Effector CD4-positive, alpha-beta T cell (primary cell): ENCODE measurements around the gene WEE1.
"Not testable (repeated sequence)": the region's sequence is repeated elsewhere in the genome, so short reads cannot be mapped to it uniquely, and the experiment has no call there.

Source experiments
- DNase-seq: peaks from one replicate; pipeline ENCODE4 v3.0.0-alpha.2; 2020

Gene WEE1

DNA sequence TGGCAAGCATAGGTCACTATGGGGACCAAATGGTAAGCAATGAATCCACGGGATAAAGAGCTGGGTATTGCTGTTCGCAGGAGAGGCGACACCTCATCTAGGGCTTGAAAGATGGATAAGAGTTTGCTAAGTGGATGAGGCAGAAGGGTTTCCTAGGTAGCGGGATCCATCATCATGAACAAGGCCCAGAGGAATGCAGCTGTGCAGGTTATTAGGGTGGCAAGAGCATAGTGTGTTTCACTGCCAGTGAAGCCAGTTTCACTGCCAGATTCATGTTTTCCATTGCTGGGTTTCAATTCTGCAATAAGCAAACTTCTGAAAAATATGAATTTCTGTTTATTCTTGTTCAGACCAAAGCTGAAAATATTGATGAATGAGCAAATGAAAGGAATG is 27.2 kb downstream of the WEE1 start:
- no peak for DNase-seq

DNA sequence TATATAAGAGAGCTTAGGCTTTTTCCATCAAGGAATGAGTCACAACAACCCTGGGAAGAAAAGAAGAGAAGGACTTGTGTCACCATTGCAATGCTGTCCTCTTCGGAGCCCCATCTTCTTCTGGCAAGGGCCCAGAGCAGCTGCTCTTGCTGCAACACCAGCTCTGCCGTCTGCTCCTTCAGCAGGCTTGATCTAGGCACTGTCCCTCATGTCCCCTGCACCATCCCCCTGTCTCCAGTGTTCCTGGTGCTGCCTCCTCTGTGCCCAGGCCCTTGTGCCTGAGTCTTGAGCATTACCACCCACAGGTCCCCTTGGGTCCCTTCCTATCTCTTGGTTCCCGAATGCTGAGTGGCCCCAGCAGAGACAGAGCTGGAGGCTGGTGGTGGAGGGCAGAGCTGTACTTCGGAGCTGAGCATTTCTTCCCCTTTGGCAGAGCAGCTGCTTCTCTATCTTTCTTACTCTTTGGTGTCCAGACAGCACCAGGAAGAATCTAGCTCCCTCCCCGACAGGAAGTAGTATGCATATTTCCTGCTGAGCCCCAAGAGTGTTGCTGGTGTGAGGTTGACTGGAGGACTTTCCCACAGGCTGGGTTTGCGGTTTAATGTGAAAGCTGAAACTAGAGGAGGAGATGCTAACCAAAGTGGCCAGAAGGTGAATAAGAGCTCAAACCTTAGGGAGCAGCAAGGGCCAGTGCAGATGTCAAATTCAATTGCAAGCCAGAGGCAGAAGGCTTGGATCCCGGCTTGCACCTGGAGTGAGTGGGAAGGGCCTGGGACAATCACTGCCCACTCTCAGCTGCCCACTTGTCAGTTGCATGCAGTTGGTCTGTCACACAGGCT is 27.8 kb downstream of the WEE1 start:
- peak; percentile 27 for DNase-seq

DNA sequence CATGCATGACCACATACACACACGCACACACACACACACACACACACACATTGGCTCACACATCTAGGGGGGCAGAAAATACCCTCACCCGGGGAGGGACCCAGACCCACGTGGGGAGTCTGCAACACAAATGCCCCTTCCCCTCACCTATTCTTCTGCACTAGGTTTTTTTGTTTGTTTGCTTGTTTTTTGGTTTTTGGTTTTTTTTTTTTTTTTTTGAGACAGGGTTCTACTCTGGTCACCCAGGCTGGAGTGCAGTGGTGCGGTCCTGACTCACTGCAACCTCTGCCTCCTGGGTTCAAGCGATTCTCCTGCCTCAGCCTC is 28.4 kb downstream of the WEE1 start:
- DNase-seq, result no peak

DNA sequence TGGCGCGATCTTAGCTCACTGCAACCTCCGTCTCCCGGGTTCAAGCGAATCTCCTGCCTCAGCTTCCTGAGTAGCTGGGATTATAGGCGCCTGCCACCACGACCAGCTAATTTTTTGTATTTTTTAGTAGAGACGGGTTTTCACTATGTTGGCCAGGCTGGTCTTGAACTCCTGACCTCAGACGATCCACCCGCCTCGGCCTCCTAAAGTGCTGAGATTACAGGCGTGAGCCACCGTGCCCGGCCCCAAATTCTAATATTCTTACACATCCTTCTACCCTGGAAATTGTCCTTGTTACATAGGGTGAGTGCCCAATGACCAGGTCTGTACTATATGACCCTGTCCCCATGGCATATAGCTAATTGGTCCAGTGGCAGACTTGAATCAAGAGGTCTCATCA is 29.7 kb downstream of the WEE1 start:
- not testable (repeated sequence) for DNase-seq

DNA sequence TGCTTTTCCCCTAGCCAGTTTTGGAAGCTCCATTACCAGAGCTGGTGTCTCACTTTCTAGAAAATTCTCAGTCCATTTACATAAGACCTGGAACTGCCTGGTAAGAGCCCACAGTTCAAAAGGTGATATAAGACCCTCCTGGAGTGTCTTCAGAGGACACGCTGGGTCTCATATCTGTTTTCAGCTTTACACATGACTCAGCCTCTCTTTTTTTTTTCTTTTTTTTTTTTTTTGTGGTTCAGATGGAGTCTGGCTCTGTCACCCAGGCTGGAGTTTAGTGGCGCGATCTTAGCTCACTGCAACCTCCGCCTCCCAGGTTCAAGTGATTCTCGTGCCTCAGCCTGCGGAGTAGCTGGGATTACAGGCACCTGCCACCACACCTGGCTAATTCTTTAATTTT is 30.7 kb downstream of the WEE1 start:
- DNase-seq, result no peak

DNA sequence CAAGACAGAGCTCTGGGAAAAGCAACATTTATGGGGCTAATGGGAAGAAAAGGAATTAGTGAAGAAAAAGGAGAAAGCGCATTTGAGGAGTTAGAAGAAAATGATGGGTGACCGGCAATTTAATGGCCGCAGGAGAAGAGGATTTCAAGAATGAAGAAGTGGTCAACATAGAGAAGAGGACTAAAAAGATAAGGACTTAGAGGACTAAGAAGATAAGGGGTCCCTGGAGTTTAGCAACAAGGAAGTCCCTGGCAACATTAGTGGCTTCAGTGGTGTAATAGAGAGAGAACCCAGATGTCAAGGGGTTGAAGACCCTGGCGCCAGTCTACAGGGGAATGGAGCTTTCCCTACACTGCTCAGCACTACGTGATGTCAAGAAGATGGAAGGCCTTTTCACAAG is 32.3 kb downstream of the WEE1 start:
- DNase-seq, result no peak

DNA sequence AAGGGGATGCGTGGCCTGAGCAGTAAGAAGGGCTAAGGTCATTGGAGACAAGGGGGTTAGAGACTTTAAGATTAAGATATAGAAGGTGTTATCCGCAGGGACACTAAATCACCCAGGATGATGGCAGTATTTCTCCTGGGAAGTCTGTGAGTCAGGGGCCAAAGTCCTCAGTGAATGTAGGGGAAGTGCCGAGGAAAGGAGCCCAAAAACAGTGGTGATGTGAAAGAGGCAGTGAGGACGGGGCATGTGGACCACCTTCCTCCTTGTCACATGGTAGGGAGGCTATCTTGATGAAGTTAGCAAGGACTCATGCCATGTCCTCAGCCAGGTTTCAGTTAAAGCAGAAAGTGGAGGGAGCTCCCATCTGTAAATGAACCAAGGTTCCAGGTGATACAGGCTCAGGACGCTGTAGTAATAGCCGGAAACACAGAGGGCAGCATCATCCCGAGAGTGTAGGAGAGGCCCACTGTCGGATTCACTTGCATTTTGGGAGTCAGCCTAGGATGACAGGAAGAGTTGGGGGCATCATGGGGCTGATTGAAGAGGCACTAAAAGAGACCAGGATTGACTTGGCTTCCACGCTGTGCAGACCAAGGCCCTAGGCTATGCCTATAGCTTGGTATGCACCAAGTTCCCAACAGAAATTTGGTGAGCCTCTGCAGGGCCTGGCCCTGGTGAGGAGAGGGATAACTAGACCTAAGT is 33.5 kb downstream of the WEE1 start:
- no peak for DNase-seq

DNA sequence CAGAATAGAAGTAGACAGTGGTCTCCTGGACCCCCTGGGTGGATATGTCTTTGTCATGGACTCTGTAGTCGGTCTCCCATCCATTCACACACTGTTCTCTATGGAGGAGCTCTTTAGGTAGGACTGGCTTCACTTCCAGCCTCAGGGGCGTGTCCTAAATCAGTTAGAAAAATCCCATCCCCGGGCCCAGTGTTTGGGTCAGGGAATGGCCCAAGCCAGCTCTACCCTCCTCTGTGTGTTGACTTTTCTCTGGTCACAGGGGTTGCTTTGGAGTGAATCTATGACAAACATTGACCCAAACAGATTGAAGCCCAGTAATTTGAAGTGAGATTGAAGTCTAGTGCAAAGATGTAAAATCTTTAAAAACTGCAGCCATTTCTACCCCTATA is 34.0 kb downstream of the WEE1 start:
- no peak for DNase-seq

DNA sequence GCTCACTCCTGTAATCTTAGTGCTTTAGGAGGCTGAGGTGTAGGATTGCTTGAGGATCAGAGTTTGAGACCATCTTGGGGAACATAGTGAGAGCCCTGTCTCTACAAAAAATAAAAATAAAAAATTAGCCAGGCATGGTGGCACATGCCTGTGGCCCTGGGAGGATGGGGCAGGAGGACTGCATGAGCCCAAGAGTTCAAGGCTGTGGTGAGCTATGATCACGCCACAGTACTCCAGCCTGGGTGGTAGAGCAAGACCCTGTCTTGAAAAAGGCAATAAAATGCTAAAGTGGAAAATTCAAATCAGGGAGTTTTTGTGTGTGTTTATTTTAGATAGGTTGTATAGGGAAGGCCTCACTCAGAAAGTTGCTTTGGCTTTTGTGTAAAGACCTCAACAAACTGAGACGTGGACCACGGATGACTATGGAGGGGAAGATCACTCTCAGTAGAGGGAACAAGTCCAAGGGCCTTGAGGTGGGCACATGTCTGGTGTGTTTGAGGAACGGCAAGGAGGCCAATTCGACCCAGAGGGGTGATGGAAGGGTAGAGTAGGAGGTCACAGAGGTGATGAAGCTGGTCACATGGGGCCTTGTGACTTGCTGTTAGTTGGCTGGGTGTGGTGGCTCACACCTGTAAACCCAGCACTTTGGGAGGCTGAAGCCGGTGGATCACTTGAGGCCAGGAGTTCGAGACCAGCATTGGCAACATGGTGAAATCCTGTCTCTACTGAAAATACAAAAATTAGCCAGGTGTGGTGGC is 35.7 kb downstream of the WEE1 start:
- DNase-seq, result no peak

DNA sequence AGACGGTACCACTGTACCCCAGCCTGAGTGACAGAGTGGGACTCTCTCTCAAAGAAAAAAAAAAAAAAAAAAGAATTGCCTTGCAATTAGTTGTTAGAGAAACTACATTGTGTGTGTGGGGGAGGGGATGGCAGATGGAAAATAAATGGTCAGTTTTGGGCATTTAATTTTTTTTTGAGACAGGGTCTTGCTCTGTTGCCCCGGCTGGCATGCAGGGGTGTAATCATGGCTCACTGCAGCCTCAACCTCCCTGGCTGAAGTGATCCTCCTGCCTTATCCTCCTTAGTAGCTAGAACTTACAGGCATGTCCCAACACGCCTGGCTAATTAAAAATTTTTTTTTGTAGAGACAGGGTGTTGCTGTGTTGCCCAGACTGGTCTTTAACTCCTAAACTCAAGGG is 36.4 kb downstream of the WEE1 start:
- DNase-seq, result no peak

DNA sequence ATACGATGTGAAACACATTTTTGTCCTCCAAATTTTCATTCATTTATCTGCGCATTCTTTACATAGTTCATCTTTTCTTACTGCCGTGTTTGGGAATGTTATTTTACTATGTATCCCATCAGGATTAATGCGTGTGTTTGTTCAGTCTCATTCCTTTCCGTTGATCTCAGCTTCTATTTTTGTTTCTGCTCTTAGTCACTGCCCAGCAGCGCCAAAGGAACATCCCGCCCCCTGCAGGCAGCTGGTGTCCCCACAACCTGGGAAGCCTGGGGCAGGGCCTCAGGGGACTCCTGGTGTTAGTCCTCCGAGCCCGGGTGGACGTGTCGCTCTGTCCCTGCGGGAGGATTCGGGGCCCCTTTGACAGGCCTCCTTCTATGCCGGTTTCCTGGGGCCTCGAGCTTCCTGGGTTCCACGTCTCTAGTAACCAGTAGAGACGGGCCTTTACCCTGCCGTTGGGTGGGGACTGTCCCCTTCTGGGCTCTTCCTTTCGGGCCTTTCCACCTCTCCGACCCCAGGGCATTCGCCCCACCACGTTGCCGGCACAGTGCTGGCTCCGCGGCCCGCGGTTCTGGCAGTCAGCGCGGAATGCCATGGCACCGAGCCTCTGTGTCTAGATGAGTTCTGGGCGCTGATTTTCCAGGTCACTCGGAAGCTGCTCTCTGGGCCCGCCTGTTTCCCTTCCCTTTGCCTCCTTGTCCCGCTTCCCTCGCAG is 39.8 kb downstream of the WEE1 start:
- DNase-seq, result peak; percentile 80

DNA sequence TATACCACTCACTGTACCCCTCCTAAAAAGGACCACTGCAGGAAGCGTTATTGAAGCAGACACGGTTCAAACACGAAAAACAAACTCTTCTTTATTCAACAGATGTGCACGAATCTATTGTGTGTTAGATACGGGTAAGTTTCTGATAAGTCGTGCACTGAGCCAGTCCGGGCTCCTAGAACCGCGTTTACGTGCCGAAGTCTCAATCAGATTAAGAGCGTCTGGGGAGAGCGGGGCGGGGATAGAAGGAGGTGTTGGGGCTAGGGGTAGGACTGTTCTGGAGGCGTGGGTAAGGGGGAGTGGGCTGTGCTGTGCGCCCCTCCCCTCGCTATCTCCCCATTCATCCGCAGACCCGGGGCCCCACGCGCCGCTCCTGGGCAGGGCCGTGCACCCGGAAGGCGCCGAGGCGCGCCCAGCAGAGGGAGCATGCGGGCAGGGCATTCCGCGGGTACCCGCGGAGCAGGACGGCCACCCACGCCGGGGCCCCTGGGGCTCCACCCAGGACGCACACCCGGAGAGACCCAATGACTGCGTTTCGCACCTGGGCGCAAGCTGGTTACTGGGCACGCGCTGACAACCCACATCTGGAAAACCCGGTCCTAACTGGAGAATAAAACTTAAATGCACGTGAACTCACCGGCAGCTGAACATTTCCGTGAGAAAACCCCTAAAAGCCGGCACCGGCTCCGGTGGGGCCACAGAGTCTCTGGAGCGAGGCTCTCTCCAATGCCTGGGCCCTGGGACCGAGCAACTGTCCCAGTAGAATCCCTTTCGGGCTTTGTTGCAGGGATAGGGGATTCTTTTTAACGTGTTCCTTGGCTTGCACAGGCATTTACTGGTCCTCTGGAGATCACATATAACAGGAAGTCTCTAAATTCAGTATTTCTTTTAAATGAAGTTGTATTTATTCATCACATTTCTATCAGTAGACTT is 40.6 kb downstream of the WEE1 start:
- peak; percentile 87 for DNase-seq

DNA sequence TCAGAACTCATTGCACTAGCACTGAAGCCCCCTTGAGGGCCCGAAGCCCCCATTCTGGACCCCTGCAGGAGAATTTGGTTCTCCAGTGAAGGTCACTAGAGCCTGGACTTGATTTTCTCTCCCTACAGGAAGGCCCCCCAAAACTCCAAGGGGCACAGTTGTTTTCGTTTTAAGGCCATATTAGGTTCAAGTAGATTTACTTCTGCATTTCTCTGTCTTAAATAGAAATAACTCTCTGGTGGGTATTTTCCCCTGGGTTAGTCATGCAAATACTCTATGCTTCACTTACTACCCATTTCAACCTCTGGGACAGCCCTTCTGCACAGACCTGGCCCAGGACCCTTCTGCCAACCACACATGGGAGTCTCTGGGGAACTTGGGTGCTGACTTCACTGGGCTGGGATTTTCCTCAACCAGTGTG is 41.6 kb downstream of the WEE1 start:
- DNase-seq, result no peak

DNA sequence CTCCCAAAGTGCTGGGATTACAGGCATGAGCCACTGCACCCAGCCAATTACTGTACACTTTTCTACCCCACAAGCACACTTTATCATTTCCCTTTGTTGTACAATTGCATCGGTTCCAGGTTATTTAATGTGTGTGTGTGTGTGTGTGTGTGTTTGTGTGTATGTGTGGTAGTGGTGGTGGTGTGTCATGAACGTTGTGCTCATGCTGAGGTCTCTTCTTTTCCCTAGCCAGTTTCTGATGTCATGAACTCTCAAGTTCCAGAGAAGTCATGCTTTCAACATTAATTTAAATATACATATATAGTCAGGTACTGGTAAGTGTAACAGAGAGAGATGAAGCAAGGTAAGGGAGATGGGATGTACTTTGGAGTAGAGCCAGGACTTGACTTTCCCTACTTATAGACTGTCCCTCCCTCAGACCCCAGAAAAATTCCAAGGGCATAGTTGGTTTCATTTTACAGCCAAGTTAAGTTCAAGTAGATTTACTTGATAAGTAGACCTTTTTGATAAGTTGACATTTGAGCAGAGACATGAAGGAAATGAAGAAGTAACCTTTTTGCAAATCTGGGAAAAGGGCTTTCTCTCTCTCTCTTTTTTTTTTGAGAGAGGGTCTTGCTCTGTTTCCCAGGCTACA is 42.7 kb downstream of the WEE1 start:
- DNase-seq, result no peak

DNA sequence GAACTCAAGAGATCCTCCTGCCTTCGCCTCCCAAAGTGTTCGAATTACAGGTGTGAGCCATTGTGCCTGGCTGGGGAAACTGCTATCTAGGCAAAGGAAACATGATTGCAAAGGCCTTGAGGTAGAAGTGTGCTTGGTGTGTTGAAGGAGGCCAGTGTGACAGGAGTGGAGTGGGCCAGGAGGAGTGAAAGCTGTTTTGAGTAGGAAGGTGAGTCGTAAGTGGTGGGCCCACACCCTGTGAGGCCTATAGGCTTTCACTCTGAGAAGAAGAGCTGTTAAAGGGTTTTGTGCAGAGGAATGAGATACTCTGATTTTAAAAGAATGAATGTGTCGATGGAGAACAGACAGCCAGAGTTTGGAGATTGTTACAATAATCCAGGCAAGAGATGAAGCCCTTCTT is 43.4 kb downstream of the WEE1 start:
- no peak for DNase-seq

DNA sequence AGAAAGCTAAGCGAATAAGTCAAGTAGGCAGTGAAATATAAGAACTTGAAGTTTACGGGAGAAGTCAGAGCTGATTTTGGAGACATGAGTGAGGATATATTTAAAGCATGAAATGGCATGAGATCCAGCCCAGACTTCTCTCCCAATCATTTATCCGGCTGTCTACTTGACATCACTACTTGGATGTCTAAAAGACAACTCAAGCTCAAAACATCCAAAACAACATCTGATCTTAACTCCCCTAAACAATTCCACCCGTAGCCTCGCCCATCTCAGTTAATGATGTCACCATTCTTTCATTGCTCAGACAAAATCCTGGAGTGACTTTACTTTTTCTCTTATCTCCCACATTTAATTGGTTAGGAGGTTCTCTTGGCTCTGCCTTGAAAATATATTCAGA is 44.5 kb downstream of the WEE1 start:
- no peak for DNase-seq

DNA sequence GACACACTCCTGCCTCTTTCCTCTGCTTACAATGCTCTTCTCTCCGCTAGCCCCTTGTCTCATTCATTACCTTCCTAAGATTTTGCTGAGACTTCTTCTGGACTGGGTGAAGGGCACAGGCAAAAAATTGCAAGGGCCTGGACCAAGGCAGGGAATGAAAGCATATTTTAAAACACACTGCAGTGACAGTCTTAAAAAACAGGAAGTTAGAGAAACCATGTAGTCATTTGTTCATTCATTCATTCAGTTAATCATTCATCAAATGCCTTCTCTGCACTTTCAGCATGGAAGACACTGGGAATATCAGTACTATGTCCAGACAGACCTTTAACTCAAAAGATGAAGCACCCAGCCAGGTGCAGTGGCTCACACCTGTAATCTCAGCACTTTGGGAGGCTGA is 45.5 kb downstream of the WEE1 start:
- DNase-seq, result no peak

DNA sequence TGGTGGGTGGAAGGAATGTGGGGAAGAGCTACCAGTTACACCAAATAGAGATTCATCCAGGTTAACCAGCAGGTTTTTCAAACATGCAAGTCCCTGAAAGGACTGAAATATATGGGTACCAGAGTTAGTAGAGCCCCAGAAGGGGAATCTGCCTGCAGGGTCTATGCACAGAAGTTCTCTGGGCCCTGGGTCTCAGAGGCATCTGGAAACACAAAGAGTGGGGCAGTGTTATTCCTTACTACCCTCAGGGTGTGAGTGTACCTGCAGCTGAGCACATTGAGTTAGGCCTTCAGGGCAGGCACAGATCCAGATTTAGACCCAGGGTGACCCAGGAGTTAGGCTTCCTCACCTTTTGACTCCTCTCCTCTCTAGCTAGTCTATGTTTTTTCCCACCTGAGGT is 46.5 kb downstream of the WEE1 start:
- no peak for DNase-seq

DNA sequence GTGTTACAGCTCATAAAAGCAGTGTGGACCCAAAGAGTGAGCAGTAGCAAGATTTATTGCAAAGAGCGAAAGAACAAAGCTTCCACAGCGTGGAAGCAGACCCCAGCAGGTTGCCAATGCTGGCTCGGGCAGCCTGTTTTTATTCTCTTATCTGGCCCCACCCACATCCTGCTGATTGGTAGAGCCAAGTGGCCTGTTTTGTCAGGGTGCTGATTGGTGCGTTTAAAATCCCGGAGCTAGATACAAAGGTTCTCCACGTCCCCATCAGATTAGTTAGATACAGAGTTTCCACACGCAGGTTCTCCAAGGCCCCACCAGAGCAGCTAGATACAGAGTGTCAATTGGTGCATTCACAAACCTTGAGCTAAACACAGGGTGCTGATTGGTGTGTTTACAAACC is 48.9 kb downstream of the WEE1 start:
- not testable (repeated sequence) for DNase-seq

DNA sequence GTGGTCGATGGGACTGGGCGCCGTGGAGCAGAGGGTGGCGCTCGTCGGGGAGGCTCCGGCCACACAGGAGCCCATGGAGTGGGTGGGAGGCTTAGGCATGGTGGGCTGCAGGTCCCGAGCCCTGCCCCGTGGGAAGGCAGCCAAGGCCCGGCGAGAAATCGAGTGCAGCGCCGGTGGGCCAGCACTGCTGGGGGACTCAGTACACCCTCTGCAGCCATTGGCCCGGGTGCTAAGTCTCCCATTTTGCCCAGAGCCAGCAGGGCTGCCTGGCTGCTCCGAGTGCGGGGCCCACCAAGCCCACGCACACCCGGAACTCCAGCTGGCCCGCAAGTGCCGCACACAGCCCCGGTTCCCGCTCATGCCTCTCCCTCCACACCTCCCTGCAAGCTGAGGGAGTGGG is 49.6 kb downstream of the WEE1 start:
- DNase-seq, result not testable (repeated sequence)

DNA sequence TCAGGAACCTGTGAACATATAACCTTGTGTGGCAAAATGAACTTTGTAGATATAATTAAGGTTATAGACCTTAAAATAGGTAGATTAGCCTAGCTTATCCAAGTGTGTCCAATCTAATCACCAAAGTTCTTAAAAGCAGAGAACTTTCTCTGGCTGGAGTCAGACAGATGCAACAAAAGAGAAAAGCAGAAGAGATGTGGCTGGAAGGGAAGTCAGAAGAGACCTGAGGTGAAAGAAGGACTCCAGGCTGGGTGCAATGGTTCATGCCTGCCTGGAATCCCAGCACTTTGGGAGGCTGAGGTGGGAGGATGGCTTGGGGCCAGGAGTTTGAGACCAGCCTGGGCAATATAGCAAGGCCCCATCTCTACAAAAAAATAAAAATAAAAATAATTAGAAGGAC is 51.0 kb downstream of the WEE1 start:
- no peak for DNase-seq

DNA sequence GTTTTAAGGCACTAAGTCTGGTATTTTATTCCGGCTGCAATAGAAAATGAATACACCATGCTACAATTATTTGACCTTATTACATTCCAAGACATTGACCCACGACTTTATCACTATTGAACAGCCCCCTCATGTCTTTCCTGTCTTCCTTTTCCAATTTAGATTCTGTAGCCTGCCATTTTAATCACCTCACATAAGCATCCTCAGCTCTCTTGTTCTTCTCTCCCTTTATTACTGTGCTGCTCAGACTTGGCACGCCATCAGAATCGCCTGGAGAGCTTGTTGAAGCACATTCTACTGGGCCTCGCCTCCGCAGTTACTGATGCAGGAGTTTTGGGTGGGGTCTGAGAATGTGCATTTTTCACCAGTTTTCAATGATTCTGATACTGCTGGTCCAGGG is 51.7 kb downstream of the WEE1 start:
- DNase-seq, result no peak
